Choroid plexus epithelial cell (primary cell): ENCODE measurements around the gene RERE.

Source experiments
- DNase-seq: peaks from one replicate; pipeline ENCODE4 v3.0.0-alpha.2; 2010; ENCODE audit warnings: low read depth
- H3K4me3 ChIP-seq: 2 replicates; pipeline ENCODE4 v1.5.1; 2011; ENCODE audit warnings: low read depth, mild to moderate bottlenecking, control low read depth, low read length, moderate library complexity
- CTCF ChIP-seq: conservative IDR thresholded peaks from 2 replicates; pipeline ENCODE4 v1.5.1; 2011; ENCODE audit warnings: low read depth, mild to moderate bottlenecking, control low read depth, inconsistent platforms, low read length, moderate library complexity

The RERE gene

GRCh38 chr1:8343044-8343443 is 474.4 kb downstream of the RERE start:
- no peak for DNase-seq
- no peak overlapping the region for H3K4me3 ChIP-seq
- TF ChIP-seq CTCF: no peak

GRCh38 chr1:8342325-8342724 is 475.1 kb downstream of the RERE start:
- DNase-seq: peak; percentile 70
- peak; percentile 38 for TF ChIP-seq CTCF
- no peak overlapping the region for H3K4me3 ChIP-seq

- no peak for DNase-seq
- TF ChIP-seq CTCF: no peak
- no peak overlapping the region for H3K4me3 ChIP-seq
These were observed 477.0 kb downstream of the RERE start for GRCh38 chr1:8340448-8340847.

GRCh38 chr1:8339203-8339600 is 478.2 kb downstream of the RERE start:
- no peak overlapping the region for H3K4me3 ChIP-seq
- DNase-seq: no peak
- TF ChIP-seq CTCF: no peak

- TF ChIP-seq CTCF: no peak
- no peak overlapping the region for H3K4me3 ChIP-seq
- no peak for DNase-seq
These were observed 478.8 kb downstream of the RERE start for GRCh38 chr1:8338526-8339202.

- no peak overlapping the region for H3K4me3 ChIP-seq
- no peak for TF ChIP-seq CTCF
- no peak for DNase-seq
These were observed 479.5 kb downstream of the RERE start for GRCh38 chr1:8337776-8338525.

- no peak overlapping the region for H3K4me3 ChIP-seq
- DNase-seq: no peak
- TF ChIP-seq CTCF: no peak
These were observed 482.2 kb downstream of the RERE start for GRCh38 chr1:8335246-8335645.
